GM20431 (cell line): ENCODE results near the gene FUNDC2.

Experiments
- in situ Hi-C: fragments of 300-500 bp; cut with MseI, MboI; formaldehyde crosslinking; loops from one replicate; pipeline ENCODE4 v1.15.0; 2020; ENCODE audit warnings: low sequenced_read_pairs; ENCODE audit not compliant: unreplicated experiment

FUNDC2 gene

GRCh38 chrX:155065035-155065734, 38.5 kb downstream of the FUNDC2 start:
- in situ Hi-C loops, result no loop called here

DNA sequence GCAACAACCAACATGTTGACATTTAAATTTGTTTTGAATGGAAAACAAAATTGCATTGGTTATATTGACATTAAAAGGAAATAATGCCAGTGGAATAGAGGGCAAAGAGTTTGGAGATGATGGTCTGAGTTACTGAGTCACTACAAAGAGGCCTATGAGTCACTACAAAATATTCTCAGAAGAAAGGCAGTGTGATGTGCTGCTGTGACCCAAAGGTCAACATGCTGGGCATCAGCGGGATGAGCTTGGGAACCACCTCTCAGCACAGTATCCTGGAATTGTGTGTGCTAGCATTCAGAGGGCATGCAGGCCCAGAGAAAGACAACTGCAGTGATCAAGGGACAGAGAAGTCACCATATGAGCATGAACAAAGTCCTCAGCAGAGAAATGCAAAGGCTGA, 41.5 kb downstream of the FUNDC2 start:
- in situ Hi-C loops, result no loop called here

DNA sequence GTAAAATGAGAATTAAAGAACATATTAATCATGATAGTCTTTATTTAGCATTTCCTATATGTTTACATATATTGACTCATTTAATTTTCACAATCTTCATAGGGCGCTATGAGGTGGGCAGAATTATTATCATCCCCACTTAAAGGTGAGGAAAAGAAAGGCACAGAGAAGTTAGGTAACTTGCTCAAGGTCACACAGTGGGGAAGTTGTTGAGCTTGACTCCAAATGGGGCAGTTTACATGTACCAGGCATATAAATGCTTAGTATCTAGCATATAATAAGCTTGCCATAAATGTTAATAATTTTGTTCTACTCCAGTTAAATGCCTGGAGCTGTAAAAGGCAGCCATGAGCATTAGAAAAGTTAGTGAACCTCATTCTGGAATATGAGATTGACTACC, 42.8 kb downstream of the FUNDC2 start:
- in situ Hi-C loops, result no loop called here

DNA sequence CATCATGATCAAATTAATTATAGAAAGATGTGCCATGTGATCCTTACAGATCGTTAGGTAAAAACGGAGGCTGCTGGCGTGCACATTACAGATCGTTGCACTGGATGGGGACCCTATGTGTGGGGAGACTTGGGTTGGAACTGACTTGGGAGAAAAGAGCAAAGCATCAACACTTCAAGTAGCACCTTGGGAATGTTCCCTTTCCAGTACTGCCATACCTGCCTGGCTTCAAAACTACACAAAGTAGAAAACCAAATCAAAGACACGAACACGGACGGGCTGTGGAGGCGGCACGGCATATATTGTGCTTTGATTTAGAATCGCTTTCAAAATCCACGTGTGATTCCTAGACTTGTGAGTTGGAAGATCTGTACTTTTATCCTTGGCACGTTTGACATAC, 43.4 kb downstream of the FUNDC2 start:
- in situ Hi-C loops, result no loop called here

DNA sequence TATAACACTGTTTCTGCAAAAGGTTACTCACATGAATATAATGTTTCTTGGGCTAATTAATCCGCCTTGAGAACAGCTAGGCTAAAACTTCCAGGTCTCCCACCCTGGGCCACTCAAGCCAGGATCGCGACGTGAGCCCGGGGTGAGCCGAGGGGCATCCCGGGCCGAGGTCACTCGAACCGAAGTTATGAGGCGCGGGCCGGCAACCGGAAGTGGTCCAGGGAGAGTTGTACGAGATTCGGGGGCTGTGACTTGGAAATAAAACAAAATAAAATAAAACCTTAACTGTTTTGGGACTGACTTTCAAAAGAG, 44.0 kb downstream of the FUNDC2 start:
- in situ Hi-C loops, result no loop called here

GRCh38 chrX:155070975-155071693, 44.5 kb downstream of the FUNDC2 start, which contains the start of the genes BRCC3, CMC4 and MTCP1:
Gene BRCC3, plus strand, starts transcription at chrX:155071508. Its CDS starts 20 bp downstream, at chrX:155071528.
Gene CMC4, minus strand, starts transcription at chrX:155071136. Its CDS starts 7,113 bp downstream, at chrX:155064023.
Gene MTCP1, minus strand, starts transcription at chrX:155071136. Its CDS starts 5,126 bp downstream, at chrX:155066010.
- in situ Hi-C loops, result no loop called here

- in situ Hi-C loops, result no loop called here
Observed at GRCh38 chrX:155071694-155072280, 45.1 kb downstream of the FUNDC2 start.

- in situ Hi-C loops, result no loop called here
Observed at GRCh38 chrX:155086202-155086840, 59.7 kb downstream of the FUNDC2 start.

DNA sequence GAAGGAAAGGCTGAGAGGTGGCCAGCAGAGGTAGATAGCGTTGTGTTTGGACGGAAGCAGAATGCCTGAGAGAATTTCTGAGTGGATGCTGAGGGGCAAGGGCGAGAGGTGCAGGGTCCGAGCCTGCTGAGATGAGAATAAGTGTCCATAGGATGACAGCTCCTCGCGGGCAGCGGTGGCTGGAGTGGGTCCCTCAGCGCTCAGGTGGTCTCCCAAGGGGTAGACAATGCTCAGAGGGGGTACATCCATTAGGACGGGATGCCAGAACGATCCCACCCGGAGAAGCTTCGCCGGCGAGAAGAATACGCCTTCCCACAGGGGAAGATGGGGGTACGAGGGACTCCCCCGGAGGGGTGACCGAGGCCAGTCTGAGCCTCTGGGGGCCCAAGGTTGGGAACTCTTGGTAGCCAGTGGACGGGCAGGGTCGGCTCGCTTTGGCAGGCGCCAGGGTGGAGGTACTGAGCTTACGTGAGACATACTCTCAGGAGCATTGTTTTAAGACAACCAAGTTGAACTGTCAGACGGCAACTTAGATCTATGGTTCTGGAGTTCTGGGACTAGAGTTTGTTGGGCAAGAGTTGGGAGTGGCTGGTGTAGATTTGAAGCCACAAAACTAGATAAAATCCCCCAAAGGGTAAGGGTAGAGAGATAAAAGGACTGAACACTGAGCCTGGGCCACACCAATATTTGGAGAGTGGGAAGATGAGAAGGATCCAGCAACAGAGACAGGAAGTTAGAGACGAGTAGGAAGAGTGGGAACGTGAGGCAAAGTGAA, 60.5 kb downstream of the FUNDC2 start:
- in situ Hi-C loops, result no loop called here

GRCh38 chrX:155094468-155095061, 67.9 kb downstream of the FUNDC2 start:
- in situ Hi-C loops, result no loop called here

GRCh38 chrX:155105919-155106318, 79.3 kb downstream of the FUNDC2 start:
- in situ Hi-C loops, result no loop called here

DNA sequence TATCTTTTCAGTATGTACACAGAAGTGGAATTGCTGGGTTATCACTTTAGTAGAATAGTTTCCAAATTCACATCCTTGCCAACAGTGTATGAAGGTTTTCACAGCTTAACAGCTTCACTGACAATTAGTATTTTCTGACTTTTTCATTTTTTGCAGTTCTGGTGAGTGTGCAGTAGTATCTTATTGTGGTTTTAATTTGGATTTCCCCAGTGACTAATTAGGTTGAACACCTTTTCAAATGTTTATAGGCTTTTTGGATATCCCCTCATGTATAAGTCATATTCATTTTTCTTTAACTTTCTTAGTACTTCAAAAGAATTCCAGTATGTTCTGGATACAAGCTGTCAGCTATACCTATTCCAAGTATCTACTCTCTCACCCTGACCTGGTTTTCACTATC, 81.8 kb downstream of the FUNDC2 start:
- in situ Hi-C loops, result no loop called here
